GM12801 (cell line): ENCODE measurements around the gene UNC5C.

Experiments used
- TF ChIP-seq, protein P1 (sequence below): IDR thresholded peaks from one replicate; pipeline ENCODE4 v1.5.1; 2011; ENCODE audit warnings: control low read depth; ENCODE audit not compliant: insufficient read length; ENCODE audit errors: extremely low read depth

UNC5C gene

GRCh38 chr4:95300304-95300703 is 248.5 kb downstream of the UNC5C start:
- TF ChIP-seq, protein P1, sequence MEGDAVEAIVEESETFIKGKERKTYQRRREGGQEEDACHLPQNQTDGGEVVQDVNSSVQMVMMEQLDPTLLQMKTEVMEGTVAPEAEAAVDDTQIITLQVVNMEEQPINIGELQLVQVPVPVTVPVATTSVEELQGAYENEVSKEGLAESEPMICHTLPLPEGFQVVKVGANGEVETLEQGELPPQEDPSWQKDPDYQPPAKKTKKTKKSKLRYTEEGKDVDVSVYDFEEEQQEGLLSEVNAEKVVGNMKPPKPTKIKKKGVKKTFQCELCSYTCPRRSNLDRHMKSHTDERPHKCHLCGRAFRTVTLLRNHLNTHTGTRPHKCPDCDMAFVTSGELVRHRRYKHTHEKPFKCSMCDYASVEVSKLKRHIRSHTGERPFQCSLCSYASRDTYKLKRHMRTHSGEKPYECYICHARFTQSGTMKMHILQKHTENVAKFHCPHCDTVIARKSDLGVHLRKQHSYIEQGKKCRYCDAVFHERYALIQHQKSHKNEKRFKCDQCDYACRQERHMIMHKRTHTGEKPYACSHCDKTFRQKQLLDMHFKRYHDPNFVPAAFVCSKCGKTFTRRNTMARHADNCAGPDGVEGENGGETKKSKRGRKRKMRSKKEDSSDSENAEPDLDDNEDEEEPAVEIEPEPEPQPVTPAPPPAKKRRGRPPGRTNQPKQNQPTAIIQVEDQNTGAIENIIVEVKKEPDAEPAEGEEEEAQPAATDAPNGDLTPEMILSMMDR = no peak

- TF ChIP-seq, protein P1 = no peak
These were observed 252.7 kb downstream of the UNC5C start for GRCh38 chr4:95296052-95296451.

- TF ChIP-seq, protein P1 = no peak
These were observed 253.6 kb downstream of the UNC5C start for GRCh38 chr4:95295157-95295556.

DNA sequence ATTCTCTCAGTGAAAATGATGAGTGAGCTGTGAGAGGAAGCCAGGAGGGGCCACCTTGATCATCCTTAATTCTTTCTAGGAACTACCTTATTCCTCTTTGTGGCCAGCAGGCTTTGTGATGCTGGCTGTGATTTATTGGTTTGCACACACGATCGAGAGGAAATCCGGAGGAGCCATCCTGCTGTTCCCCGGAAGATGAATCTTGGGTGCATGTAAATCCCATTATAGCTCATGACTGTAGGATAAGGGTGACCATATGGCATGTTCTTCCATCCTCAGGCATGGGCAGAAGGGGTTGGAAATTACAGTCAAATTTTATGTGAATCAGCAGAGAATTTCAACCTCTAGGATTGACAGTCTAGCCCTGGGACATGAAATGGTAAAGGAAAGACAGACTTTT is 254.5 kb downstream of the UNC5C start:
- TF ChIP-seq, protein P1 = no peak

DNA sequence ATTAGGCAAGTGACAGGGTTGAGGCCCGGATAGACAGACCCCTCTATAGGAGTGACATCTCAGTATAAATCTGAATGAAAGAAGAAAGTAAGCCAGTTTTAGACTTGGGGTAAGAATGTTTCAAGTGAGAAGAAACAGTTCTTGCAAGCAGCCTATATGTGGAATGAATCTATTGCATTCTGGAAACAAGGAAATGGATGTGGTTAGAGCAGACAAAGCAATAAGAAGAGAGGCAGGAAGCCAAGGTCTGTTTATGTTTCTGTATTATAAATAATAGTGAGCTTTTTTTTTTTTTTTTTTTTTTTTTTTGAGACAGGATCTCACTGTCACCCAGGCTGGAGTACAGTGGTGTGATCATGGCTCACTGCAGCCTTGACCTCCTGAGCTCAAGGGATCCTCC is 255.8 kb downstream of the UNC5C start:
- TF ChIP-seq, protein P1 = no peak

- TF ChIP-seq, protein P1 = no peak
These were observed 258.1 kb downstream of the UNC5C start for GRCh38 chr4:95290702-95291101.

DNA sequence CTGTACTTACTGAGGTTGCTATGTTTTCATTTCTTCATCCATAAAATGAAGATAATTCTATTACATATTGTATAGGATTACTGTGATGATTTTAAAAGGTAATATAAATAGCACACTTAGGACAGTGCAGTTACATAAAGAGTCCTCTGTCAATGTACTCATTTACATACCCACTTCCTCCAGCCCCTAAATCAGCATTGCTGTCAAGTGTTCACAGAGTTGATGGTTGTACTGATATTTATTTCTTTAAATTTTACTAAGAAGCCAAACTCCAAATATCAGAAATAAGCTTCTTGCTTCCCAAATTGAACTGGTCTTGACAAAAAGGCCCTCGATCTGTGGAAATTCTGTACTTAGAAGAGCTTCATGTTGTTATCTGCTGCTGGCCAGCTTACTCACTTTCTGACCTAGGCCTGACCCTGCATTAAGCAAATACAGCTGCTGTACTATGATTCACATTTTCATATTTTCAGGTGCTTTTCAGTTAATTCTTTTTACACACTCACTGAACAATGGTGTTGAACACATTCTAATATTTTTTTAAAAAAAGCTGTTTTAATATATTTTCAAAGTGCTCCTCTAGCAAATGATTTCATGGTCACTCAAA is 259.6 kb downstream of the UNC5C start:
- TF ChIP-seq, protein P1 = no peak
